SK-N-SH (cell line): ENCODE results near the gene PAPPA2. TPM values are rescaled to one million over a fixed set of nuclear protein-coding genes. Genes with fewer than 3 reads are reported as not detected.

Source experiments
- CTCF ChIA-PET: fragments of 300-600, 350-600 bp; formaldehyde crosslinking; extraction: SDS; loops from one replicate; lab custom pipeline; 2021; lab: Yijun Ruan, JAX
- POLR2A ChIA-PET: fragments of 350-600 bp; sonication (Branson Sonifier 250); formaldehyde crosslinking; extraction: SDS; loops from one replicate; lab custom pipeline; 2020; ENCODE audit warnings: antibody characterized with exemption, inconsistent platforms; lab: Yijun Ruan, JAX
- DNase-seq: peaks from one replicate; pipeline ENCODE4 v3.0.0; 2012
- H2AFZ ChIP-seq: fragments of 200-600 bp; sonication (generic); 2 replicates; pipeline ENCODE4 v1.8.1; 2016; ENCODE audit warnings: antibody characterized with exemption, mild to moderate bottlenecking, low read depth
- H3F3A ChIP-seq: fragments of 200-600 bp; sonication (generic); replicated peaks from 2 replicates; pipeline ENCODE3; 2016; ENCODE audit warnings: antibody characterized with exemption, mild to moderate bottlenecking; ENCODE audit not compliant: insufficient read depth
- H3K27ac ChIP-seq, 2 experiments: fragments of 200-500 bp in 1 of 2; fragments of 200-600 bp in 1 of 2; sonication (Bioruptor generic) in 1 of 2; sonication (generic), shearing (Covaris generic) in 1 of 2; 2 replicates each; pipeline versions ENCODE4 v1.5.1 to v1.6.1; 2014 to 2016; ENCODE audit warnings: low read depth in 2 of 2, inconsistent platforms in 1 of 2, low read length in 1 of 2, mild to moderate bottlenecking in 1 of 2, mixed read lengths in 1 of 2
- H3K27me3 ChIP-seq: fragments of 200-600 bp; sonication (generic), shearing (Covaris generic); 2 replicates; pipeline ENCODE4 v1.6.1; 2016; ENCODE audit warnings: mixed run types; ENCODE audit not compliant: insufficient read depth
- H3K36me3 ChIP-seq, 2 experiments: fragments of 200-500 bp in 1 of 2; fragments of 200-600 bp in 1 of 2; sonication (Bioruptor generic) in 1 of 2; sonication (generic) in 1 of 2; replicated peaks in 1 of 2; 2 replicates each; pipeline versions ENCODE3 to v1.5.1; 2014 to 2016; ENCODE audit warnings: low read length in 1 of 2, mild to moderate bottlenecking in 1 of 2; ENCODE audit not compliant: insufficient read depth in 2 of 2, control insufficient read depth in 1 of 2
- H3K4me1 ChIP-seq, 2 experiments: fragments of 200-500 bp in 1 of 2; fragments of 200-600 bp in 1 of 2; sonication (Bioruptor generic) in 1 of 2; sonication (generic), shearing (Covaris generic) in 1 of 2; 2 replicates each; pipeline versions ENCODE4 v1.5.1 to v1.6.1; 2014 to 2016; ENCODE audit warnings: low read depth in 1 of 2, low read length in 1 of 2, mixed run types in 1 of 2; ENCODE audit not compliant: insufficient read depth in 2 of 2, control insufficient read depth in 1 of 2
- H3K4me2 ChIP-seq: fragments of 200-600 bp; sonication (generic), shearing (Covaris generic); 2 replicates; pipeline ENCODE4 v1.6.1; 2017; ENCODE audit warnings: mixed run types
- H3K4me3 ChIP-seq, 2 experiments: fragments of 200-500 bp in 1 of 2; fragments of 200-600 bp in 1 of 2; sonication (Bioruptor generic) in 1 of 2; sonication (generic), shearing (Covaris generic) in 1 of 2; 2 replicates each; pipeline versions ENCODE4 v1.5.1 to v1.8.1; 2014 to 2016; ENCODE audit warnings: low read depth in 2 of 2, inconsistent platforms in 1 of 2, low read length in 1 of 2, mild to moderate bottlenecking in 1 of 2, mixed read lengths in 1 of 2, moderate library complexity in 1 of 2
- H3K79me2 ChIP-seq: fragments of 200-600 bp; sonication (generic); 2 replicates; pipeline ENCODE4 v1.8.1; 2017; ENCODE audit warnings: mild to moderate bottlenecking; ENCODE audit not compliant: insufficient read depth
- H3K9ac ChIP-seq: fragments of 200-600 bp; sonication (generic); 2 replicates; pipeline ENCODE4 v1.6.1; 2017; ENCODE audit warnings: mixed run types
- H3K9me2 ChIP-seq: fragments of 200-600 bp; sonication (generic); 2 replicates; pipeline ENCODE4 v1.6.1; 2017; ENCODE audit warnings: mixed run types
- H3K9me3 ChIP-seq: fragments of 200-600 bp; sonication (generic); 2 replicates; pipeline ENCODE4 v1.6.1; 2017; ENCODE audit warnings: mixed run types, mild to moderate bottlenecking, moderate library complexity
- H4K20me1 ChIP-seq: fragments of 200-600 bp; sonication (generic); 2 replicates; pipeline ENCODE4 v1.6.1; 2017; ENCODE audit warnings: mild to moderate bottlenecking, mixed run types; ENCODE audit not compliant: insufficient read depth
- CHD2 ChIP-seq: fragments of 150-350 bp; IDR thresholded peaks from 2 replicates; pipeline ENCODE4 v1.6.1; 2018; ENCODE audit warnings: low read length; ENCODE audit not compliant: partially characterized antibody
- EP300 ChIP-seq, 2 experiments: IDR thresholded peaks; 2 replicates each; pipeline versions ENCODE4 v1.4.0 to v1.6.1; 2012; ENCODE audit warnings: borderline replicate concordance in 1 of 2, low read depth in 1 of 2, low read length in 1 of 2
- EZH2phosphoT487 ChIP-seq: fragments of 200-600 bp; sonication (generic); IDR thresholded peaks from 2 replicates; pipeline ENCODE4 v1.6.1; 2017; ENCODE audit warnings: low read depth, mixed run types, mild to moderate bottlenecking, antibody characterized with exemption, moderate library complexity, borderline replicate concordance
- FOSL2 ChIP-seq: IDR thresholded peaks from 2 replicates; pipeline ENCODE4 v1.4.0; 2012; ENCODE audit warnings: low read depth, mild to moderate bottlenecking, moderate library complexity, borderline replicate concordance
- FOXJ3 ChIP-seq: sonication (generic); formaldehyde crosslinking; IDR thresholded peaks from 2 replicates; pipeline ENCODE4 v1.5.1; 2020; ENCODE audit warnings: mild to moderate bottlenecking, missing genetic modification reagents
- FOXM1 ChIP-seq: IDR thresholded peaks from 2 replicates; pipeline ENCODE4 v1.4.0; 2012; ENCODE audit warnings: low read depth, mild to moderate bottlenecking
- GATA2 ChIP-seq: sonication (generic); formaldehyde crosslinking; IDR thresholded peaks from 2 replicates; pipeline ENCODE4 v1.5.0; 2020; ENCODE audit warnings: mild to moderate bottlenecking, missing genetic modification reagents
- MXI1 ChIP-seq: IDR thresholded peaks from 2 replicates; pipeline ENCODE4 v1.6.1; 2012; ENCODE audit warnings: mild to moderate bottlenecking, low read depth, low read length, improper control_type of control experiment
- NFIC ChIP-seq: IDR thresholded peaks from 2 replicates; pipeline ENCODE4 v1.4.0; 2012; ENCODE audit warnings: borderline replicate concordance
- NRF1 ChIP-seq: IDR thresholded peaks from 2 replicates; pipeline ENCODE4 v1.6.1; 2012; ENCODE audit warnings: low read depth, mild to moderate bottlenecking, low read length
- PBX3 ChIP-seq: IDR thresholded peaks from 2 replicates; pipeline ENCODE4; 2012
- POLR2AphosphoS5 ChIP-seq: IDR thresholded peaks from 2 replicates; pipeline ENCODE4 v1.6.1; 2012; ENCODE audit warnings: low read depth, low read length
- RCOR1 ChIP-seq: fragments of 150-350 bp; IDR thresholded peaks from 2 replicates; pipeline ENCODE4 v1.6.1; 2017; ENCODE audit warnings: antibody characterized with exemption, low read length
- SIN3A ChIP-seq: IDR thresholded peaks from 2 replicates; pipeline ENCODE4 v1.6.1; 2012; ENCODE audit warnings: low read depth, mild to moderate bottlenecking, low read length, moderate library complexity, borderline replicate concordance
- TCF12 ChIP-seq: IDR thresholded peaks from 2 replicates; pipeline ENCODE4 v1.4.0; 2012
- TEAD4 ChIP-seq: IDR thresholded peaks from 2 replicates; pipeline ENCODE4 v1.4.0; 2012; ENCODE audit warnings: mild to moderate bottlenecking, borderline replicate concordance; ENCODE audit not compliant: insufficient read depth
- ZBTB33 ChIP-seq: IDR thresholded peaks from 2 replicates; pipeline ENCODE4 v1.4.0; 2012; ENCODE audit warnings: low read depth, borderline replicate concordance
- WGBS: methylation state at CpG from one replicate; pipeline ENCODE4 v1.1.6; 2017; ENCODE audit warnings: low lambda C conversion rate; 5-methylcytosine and 5-hydroxymethylcytosine counted together
- polyA plus RNA-seq, 3 experiments: library from polyadenylated mRNA; depleted of rRNA; stranded (reverse); fragments of >200 nt; gene quantifications; 2 replicates each; pipeline ENCODE4 v1.2.3, GENCODE V29; 2012

The PAPPA2 gene
- polyA plus RNA-seq, 1 of the 3 experiments (the other 2 are of a cell fraction) = 0.02 TPM

GRCh38 chr1:176775996-176776395, 313.0 kb downstream of the PAPPA2 start:
- TF ChIP-seq MXI1 = 0 out of 2 replicates have a peak, but pooled peaks have one; percentile 15
- peak; percentile 78 for TF ChIP-seq RCOR1
- peak; percentile 90 for TF ChIP-seq GATA2 (CRISPR knock-in tag)
- peak; percentile 69 for TF ChIP-seq CHD2
- peak in 1 of 2 experiments; percentile 95; a peak in 2 of 4 replicates for TF ChIP-seq EP300 (IDR thresholded peaks at IDR 0.05; ENCODE audit: borderline replicate concordance in 1 of 2, low read depth in 1 of 2, low read length in 1 of 2)
- no peak for TF ChIP-seq NRF1
- TF ChIP-seq, all 33 proteins: peak for 5
- Histone ChIP-seq H3K36me3 (no peaks in the 10 kb centered on the region), H3K9ac (no peak overlapping the region), H3K4me3 (no peak overlapping the region), H3K27ac (no peak overlapping the region), H2AFZ (no peak overlapping the region), H3K79me2 (no peaks in the 10 kb centered on the region), H3F3A (no peaks in the 10 kb centered on the region), H3K27me3 (no peaks in the 10 kb centered on the region), H4K20me1 (no peaks in the 10 kb centered on the region), H3K9me2 (no peaks in the 10 kb centered on the region), H3K9me3 (no peaks in the 10 kb centered on the region), H3K4me2 (no peak overlapping the region), H3K4me1 (peaks cover 0 to 19% of the 10 kb centered on the region in 2 experiments; a peak in 2 of 4 replicates)
- ChIA-PET POLR2A (no interaction called here), CTCF (interaction anchor here (1.5 kb wide), 1 partner anchor 84 kb away, joined by 3 read pairs; no protein-coding TSS in a partner anchor)
- 2% methylated on average over 3 of the region's 3 CpGs for WGBS
- no peak for DNase-seq

- TF ChIP-seq GATA2 (CRISPR knock-in tag) = peak; percentile 56; the same call in 1 of the 2 replicates
- no peak for TF ChIP-seq TCF12
- no peak for TF ChIP-seq EZH2phosphoT487
- peak in 1 of 2 experiments; percentile 29; a peak in 1 of 4 replicates for TF ChIP-seq EP300 (IDR thresholded peaks at IDR 0.05; ENCODE audit: borderline replicate concordance in 1 of 2, low read depth in 1 of 2, low read length in 1 of 2)
- no peaks in the 10 kb centered on the region for H3K9me2 ChIP-seq
- H3K36me3 ChIP-seq = no peaks in the 10 kb centered on the region
- peaks cover 0 to 16% of the 10 kb centered on the region in 2 experiments; a peak in 2 of 4 replicates for H3K4me1 ChIP-seq
- H3K9ac ChIP-seq = no peak overlapping the region
- no peak overlapping the region for H3K4me2 ChIP-seq
- no peaks in the 10 kb centered on the region for H4K20me1 ChIP-seq
- 3% methylated on average over 1 of the region's 1 CpG for WGBS
- ChIA-PET POLR2A (no interaction called here), CTCF (interaction anchor here (1.8 kb wide), 1 partner anchor 83 kb away, joined by 5 read pairs; no protein-coding TSS in a partner anchor)
- H3K4me3 ChIP-seq = no peak overlapping the region
- H3K9me3 ChIP-seq = no peaks in the 10 kb centered on the region
- H3K27ac ChIP-seq = no peak overlapping the region
- H3F3A ChIP-seq = no peaks in the 10 kb centered on the region
- no peak for DNase-seq
- H2AFZ ChIP-seq = no peak overlapping the region
- H3K79me2 ChIP-seq = no peaks in the 10 kb centered on the region
- H3K27me3 ChIP-seq = no peaks in the 10 kb centered on the region
Observed at GRCh38 chr1:176778056-176778455, 315.1 kb downstream of the PAPPA2 start.

- no peaks in the 10 kb centered on the region for H4K20me1 ChIP-seq
- H3K4me1 ChIP-seq = peaks cover 0 to 13% of the 10 kb centered on the region in 2 experiments; a peak in 2 of 4 replicates
- H3K27me3 ChIP-seq = no peaks in the 10 kb centered on the region
- ChIA-PET POLR2A (no interaction called here), CTCF (interaction anchor here (2.2 kb wide), 1 partner anchor 88 kb away, joined by 7 read pairs; no protein-coding TSS in a partner anchor)
- H2AFZ ChIP-seq = no peak overlapping the region
- no peaks in the 10 kb centered on the region for H3K9me2 ChIP-seq
- no peak overlapping the region for H3K4me2 ChIP-seq
- H3K27ac ChIP-seq = no peak overlapping the region
- no peak for DNase-seq
- no peaks in the 10 kb centered on the region for H3F3A ChIP-seq
- H3K4me3 ChIP-seq = no peak overlapping the region
- H3K79me2 ChIP-seq = no peaks in the 10 kb centered on the region
- H3K36me3 ChIP-seq = no peaks in the 10 kb centered on the region
- H3K9ac ChIP-seq = no peak overlapping the region
- WGBS = 8% methylated on average over 1 of the region's 1 CpG
- H3K9me3 ChIP-seq = no peaks in the 10 kb centered on the region
- TF ChIP-seq NFIC (no peak), EP300 (IDR thresholded peaks at IDR 0.05; ENCODE audit: borderline replicate concordance in 1 of 2, low read depth in 1 of 2, low read length in 1 of 2) (no peak), NRF1 (no peak), POLR2AphosphoS5 (no peak), FOXJ3 (CRISPR knock-in tag) (no peak), FOXM1 (no peak), PBX3 (no peak), SIN3A (no peak), ZBTB33 (no peak), FOSL2 (no peak), TEAD4 (no peak)
Observed at GRCh38 chr1:176779992-176780328, 317.0 kb downstream of the PAPPA2 start.
